Hepatocyte (in vitro differentiated cells): ENCODE data around the gene HOXB6. TPM values are rescaled to one million over a fixed set of nuclear protein-coding genes. Genes with fewer than 3 reads are reported as not detected.

Experiments
- DNase-seq: peaks from one replicate; pipeline ENCODE4 v3.0.0-alpha.2; 2016; ENCODE audit warnings: low spot score
- H2AFZ ChIP-seq: fragments of 200-600 bp; sonication (generic); 2 replicates; pipeline ENCODE4 v1.6.0; 2016; ENCODE audit warnings: antibody characterized with exemption, mild to moderate bottlenecking
- H3K27ac ChIP-seq: fragments of 200-600 bp; sonication (generic); 2 replicates; pipeline ENCODE4 v1.5.1; 2016; ENCODE audit warnings: mild to moderate bottlenecking
- H3K27me3 ChIP-seq: fragments of 200-600 bp; sonication (generic); 2 replicates; pipeline ENCODE4 v1.6.1; 2016
- H3K36me3 ChIP-seq: fragments of 200-600 bp; sonication (generic); replicated peaks from 2 replicates; pipeline ENCODE4 v1.5.1; 2016; ENCODE audit warnings: low read depth; ENCODE audit not compliant: insufficient read depth
- H3K4me1 ChIP-seq: fragments of 200-600 bp; sonication (generic); 2 replicates; pipeline ENCODE4 v1.5.1; 2016; ENCODE audit warnings: mild to moderate bottlenecking, moderate library complexity; ENCODE audit not compliant: insufficient read depth
- H3K4me2 ChIP-seq: fragments of 200-600 bp; sonication (generic); 2 replicates; pipeline ENCODE4 v1.6.0; 2016
- H3K4me3 ChIP-seq: fragments of 200-600 bp; sonication (generic); 2 replicates; pipeline ENCODE4 v1.5.1; 2016; ENCODE audit warnings: mild to moderate bottlenecking
- H3K79me2 ChIP-seq: fragments of 200-600 bp; sonication (generic); 2 replicates; pipeline ENCODE4 v1.6.0; 2017; ENCODE audit warnings: mild to moderate bottlenecking
- H3K9me2 ChIP-seq: fragments of 200-600 bp; sonication (generic); replicated peaks from 2 replicates; pipeline ENCODE4 v1.6.0; 2017; ENCODE audit warnings: mild to moderate bottlenecking; ENCODE audit not compliant: insufficient read depth
- H3K9me3 ChIP-seq: fragments of 200-600 bp; sonication (generic); 2 replicates; pipeline ENCODE4 v1.5.1; 2016; ENCODE audit warnings: low read depth, mild to moderate bottlenecking
- H4K20me1 ChIP-seq: fragments of 200-600 bp; sonication (generic); 2 replicates; pipeline ENCODE4 v1.6.0; 2016; ENCODE audit warnings: mild to moderate bottlenecking; ENCODE audit not compliant: insufficient read depth, poor library complexity, severe bottlenecking
- EZH2 ChIP-seq: fragments of 200-600 bp; sonication (generic); IDR thresholded peaks from 2 replicates; pipeline ENCODE4 v1.6.1; 2016; ENCODE audit warnings: antibody characterized with exemption, mild to moderate bottlenecking, borderline replicate concordance
- EZH2phosphoT487 ChIP-seq: fragments of 200-600 bp; sonication (generic); IDR thresholded peaks from one replicate; pipeline ENCODE4 v1.6.1; 2018; ENCODE audit warnings: antibody characterized with exemption, mild to moderate bottlenecking, low read depth, moderate library complexity; ENCODE audit not compliant: unreplicated experiment, severe bottlenecking
- WGBS: methylation state at CpG from one replicate; pipeline ENCODE4 v1.1.6; 2016; ENCODE audit warnings: low lambda C conversion rate; ENCODE audit errors: missing lambda C conversion rate; 5-methylcytosine and 5-hydroxymethylcytosine counted together
- polyA plus RNA-seq: library from polyadenylated mRNA; unstranded; fragments of >200 nt; fragmentation: Nextera tagmentation; extraction: Ambion mirVana; gene quantifications from 2 replicates; pipeline ENCODE4 v1.2.1, GENCODE V29; 2016
- total RNA-seq: library from RNA; depleted of rRNA; stranded (reverse); fragments of >200 nt; gene quantifications from 2 replicates; pipeline ENCODE4 v1.2.3, GENCODE V29; 2014
- TF ChIP-seq, protein P1 (sequence below): fragments of 200-600 bp; sonication (generic); IDR thresholded peaks from 2 replicates; pipeline ENCODE4 v1.5.1; 2016; ENCODE audit warnings: antibody characterized with exemption, mild to moderate bottlenecking; ENCODE audit not compliant: poor library complexity

HOXB6 gene
- total and polyA plus RNA-seq, 2 experiments from 2014 or later: 4.8 to 7.7 TPM

- no peaks in the 10 kb centered on the region for H3K9me2 ChIP-seq
- 38% methylated on average over 6 of the region's 6 CpGs for WGBS
- no peaks in the 10 kb centered on the region for H3K79me2 ChIP-seq
- H3K36me3 ChIP-seq: no peaks in the 10 kb centered on the region
- no peak overlapping the region for H3K27ac ChIP-seq
- no peaks in the 10 kb centered on the region for H3K4me1 ChIP-seq
- peaks cover 98% of the 10 kb centered on the region for H3K27me3 ChIP-seq
- no peak for DNase-seq
- TF ChIP-seq EZH2phosphoT487 (no peak), EZH2 (no peak)
- TF ChIP-seq, protein P1, sequence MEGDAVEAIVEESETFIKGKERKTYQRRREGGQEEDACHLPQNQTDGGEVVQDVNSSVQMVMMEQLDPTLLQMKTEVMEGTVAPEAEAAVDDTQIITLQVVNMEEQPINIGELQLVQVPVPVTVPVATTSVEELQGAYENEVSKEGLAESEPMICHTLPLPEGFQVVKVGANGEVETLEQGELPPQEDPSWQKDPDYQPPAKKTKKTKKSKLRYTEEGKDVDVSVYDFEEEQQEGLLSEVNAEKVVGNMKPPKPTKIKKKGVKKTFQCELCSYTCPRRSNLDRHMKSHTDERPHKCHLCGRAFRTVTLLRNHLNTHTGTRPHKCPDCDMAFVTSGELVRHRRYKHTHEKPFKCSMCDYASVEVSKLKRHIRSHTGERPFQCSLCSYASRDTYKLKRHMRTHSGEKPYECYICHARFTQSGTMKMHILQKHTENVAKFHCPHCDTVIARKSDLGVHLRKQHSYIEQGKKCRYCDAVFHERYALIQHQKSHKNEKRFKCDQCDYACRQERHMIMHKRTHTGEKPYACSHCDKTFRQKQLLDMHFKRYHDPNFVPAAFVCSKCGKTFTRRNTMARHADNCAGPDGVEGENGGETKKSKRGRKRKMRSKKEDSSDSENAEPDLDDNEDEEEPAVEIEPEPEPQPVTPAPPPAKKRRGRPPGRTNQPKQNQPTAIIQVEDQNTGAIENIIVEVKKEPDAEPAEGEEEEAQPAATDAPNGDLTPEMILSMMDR: no peak
- H3K4me2 ChIP-seq: no peak overlapping the region
- H2AFZ ChIP-seq: no peak overlapping the region
- no peaks in the 10 kb centered on the region for H4K20me1 ChIP-seq
- H3K4me3 ChIP-seq: no peak overlapping the region
- H3K9me3 ChIP-seq: no peaks in the 10 kb centered on the region
Measured at GRCh38 chr17:48644910-48645557, 40.2 kb upstream of the HOXB6 start.

- WGBS: 73% methylated on average over 1 of the region's 1 CpG
Measured at GRCh38 chr17:48644159-48644558, 39.4 kb upstream of the HOXB6 start.

GRCh38 chr17:48643697-48644012 is 38.9 kb upstream of the HOXB6 start:
- Histone ChIP-seq H3K36me3 (no peaks in the 10 kb centered on the region), H3K79me2 (no peaks in the 10 kb centered on the region), H3K4me3 (no peak overlapping the region), H3K4me2 (no peak overlapping the region), H3K27ac (no peak overlapping the region), H3K9me3 (no peaks in the 10 kb centered on the region), H3K9me2 (no peaks in the 10 kb centered on the region), H3K27me3 (peaks cover 99% of the 10 kb centered on the region), H2AFZ (no peak overlapping the region), H3K4me1 (no peaks in the 10 kb centered on the region), H4K20me1 (no peaks in the 10 kb centered on the region)
- TF ChIP-seq EZH2: no peak
- TF ChIP-seq EZH2phosphoT487: no peak
- DNase-seq: no peak

More at GRCh38 chr17:48644159-48644558, 39.4 kb upstream of the HOXB6 start:
- no peaks in the 10 kb centered on the region for H3K36me3 ChIP-seq
- H2AFZ ChIP-seq: no peak overlapping the region
- H4K20me1 ChIP-seq: no peaks in the 10 kb centered on the region
- H3K79me2 ChIP-seq: no peaks in the 10 kb centered on the region
- no peak for DNase-seq
- H3K4me3 ChIP-seq: no peak overlapping the region
- no peaks in the 10 kb centered on the region for H3K9me2 ChIP-seq
- H3K4me2 ChIP-seq: no peak overlapping the region
- TF ChIP-seq, protein P1: no peak
- no peaks in the 10 kb centered on the region for H3K4me1 ChIP-seq
- no peaks in the 10 kb centered on the region for H3K9me3 ChIP-seq
- H3K27me3 ChIP-seq: peaks cover 99% of the 10 kb centered on the region
- H3K27ac ChIP-seq: no peak overlapping the region

GRCh38 chr17:48642843-48643696 is 38.3 kb upstream of the HOXB6 start:
- Histone ChIP-seq H3K27ac (no peak overlapping the region), H3K9me2 (no peaks in the 10 kb centered on the region), H4K20me1 (no peaks in the 10 kb centered on the region), H3K79me2 (no peaks in the 10 kb centered on the region), H3K9me3 (no peaks in the 10 kb centered on the region), H3K27me3 (peaks cover 99% of the 10 kb centered on the region), H2AFZ (no peak overlapping the region), H3K4me1 (no peaks in the 10 kb centered on the region), H3K4me3 (no peak overlapping the region), H3K36me3 (no peaks in the 10 kb centered on the region), H3K4me2 (no peak overlapping the region)
- DNase-seq: no peak
- 33% methylated on average over 23 of the region's 23 CpGs for WGBS
- TF ChIP-seq, protein P1: no peak
- TF ChIP-seq EZH2phosphoT487 (no peak), EZH2 (peak; percentile 4)
